PC-3 (cell line): ENCODE measurements around the gene TRIM44.

ENCODE experiments used
- CTCF ChIP-seq: fragments of 300-600 bp; sonication (generic); conservative IDR thresholded peaks from 2 replicates; pipeline ENCODE4 v1.5.1; 2017; ENCODE audit warnings: antibody characterized with exemption, low read depth, mild to moderate bottlenecking, low read length
- EZH2 ChIP-seq: fragments of 300-600 bp; sonication (generic); IDR thresholded peaks from one replicate; pipeline ENCODE4 v1.6.1; 2017; ENCODE audit warnings: antibody characterized with exemption, mild to moderate bottlenecking, low read length; ENCODE audit not compliant: unreplicated experiment
- EZH2phosphoT487 ChIP-seq: fragments of 300-600 bp; sonication (generic); IDR thresholded peaks from 2 replicates; pipeline ENCODE4 v1.6.1; 2018; ENCODE audit warnings: mild to moderate bottlenecking, antibody characterized with exemption, low read length, borderline replicate concordance

GRCh38 chr11:35723913-35724312, 61.3 kb downstream of the TRIM44 start:
- no peak for TF ChIP-seq CTCF
- no peak for TF ChIP-seq EZH2
- no peak for TF ChIP-seq EZH2phosphoT487
